ENCODE results near the gene NELFA. TPM values are rescaled to one million over a fixed set of nuclear protein-coding genes. Genes with fewer than 3 reads are reported as not detected.
A peak's percentile ranks its signal among the peaks of the same experiment; 100 is the strongest.

NELFA gene
- total and polyA plus RNA-seq, 8 donors: 13.6 to 30.9 (median 19.1) TPM

DNA sequence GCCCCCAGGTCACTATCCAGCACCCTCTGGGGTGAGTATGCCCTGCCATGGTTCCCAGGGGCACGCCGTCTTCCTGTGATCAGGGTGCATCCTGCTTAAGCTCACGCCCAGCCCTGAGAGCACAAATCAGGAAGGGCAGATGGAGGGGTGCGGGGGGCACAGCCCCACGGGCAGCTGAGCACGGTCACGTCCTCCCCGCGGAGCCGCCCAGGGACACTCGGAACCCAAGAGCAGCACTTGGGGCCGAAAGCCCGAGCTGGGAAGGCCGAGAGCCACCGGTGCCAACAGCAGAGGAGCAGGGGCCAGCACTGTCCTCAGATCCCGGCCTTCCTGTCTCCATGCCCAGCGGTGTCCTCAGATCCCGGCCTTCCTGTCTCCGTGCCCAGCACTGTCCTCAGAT lies 21.5 kb downstream of the NELFA start:
- intact Hi-C loops (cut with DNase I): no loop called here
- WGBS, 2 donors: 95% methylated on average over 19 of the region's 19 CpGs
- no peak for ATAC-seq
- Histone ChIP-seq H3K4me1 (no peaks in the 10 kb centered on the region), H3K27ac (no peak overlapping the region), H3K36me3 (peaks cover 8 to 78% (median 33%) of the 10 kb centered on the region in 3 donors), H3K27me3 (no peaks in the 10 kb centered on the region), H3K9me3 (no peaks in the 10 kb centered on the region), H3K4me3 (no peak overlapping the region)
- TF ChIP-seq, protein P1, sequence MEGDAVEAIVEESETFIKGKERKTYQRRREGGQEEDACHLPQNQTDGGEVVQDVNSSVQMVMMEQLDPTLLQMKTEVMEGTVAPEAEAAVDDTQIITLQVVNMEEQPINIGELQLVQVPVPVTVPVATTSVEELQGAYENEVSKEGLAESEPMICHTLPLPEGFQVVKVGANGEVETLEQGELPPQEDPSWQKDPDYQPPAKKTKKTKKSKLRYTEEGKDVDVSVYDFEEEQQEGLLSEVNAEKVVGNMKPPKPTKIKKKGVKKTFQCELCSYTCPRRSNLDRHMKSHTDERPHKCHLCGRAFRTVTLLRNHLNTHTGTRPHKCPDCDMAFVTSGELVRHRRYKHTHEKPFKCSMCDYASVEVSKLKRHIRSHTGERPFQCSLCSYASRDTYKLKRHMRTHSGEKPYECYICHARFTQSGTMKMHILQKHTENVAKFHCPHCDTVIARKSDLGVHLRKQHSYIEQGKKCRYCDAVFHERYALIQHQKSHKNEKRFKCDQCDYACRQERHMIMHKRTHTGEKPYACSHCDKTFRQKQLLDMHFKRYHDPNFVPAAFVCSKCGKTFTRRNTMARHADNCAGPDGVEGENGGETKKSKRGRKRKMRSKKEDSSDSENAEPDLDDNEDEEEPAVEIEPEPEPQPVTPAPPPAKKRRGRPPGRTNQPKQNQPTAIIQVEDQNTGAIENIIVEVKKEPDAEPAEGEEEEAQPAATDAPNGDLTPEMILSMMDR (IDR thresholded peaks at IDR 0.05): no peak
- DNase-seq: peak in 1 of 6 donors; percentile 76
- no peak for FAIRE-seq

DNA sequence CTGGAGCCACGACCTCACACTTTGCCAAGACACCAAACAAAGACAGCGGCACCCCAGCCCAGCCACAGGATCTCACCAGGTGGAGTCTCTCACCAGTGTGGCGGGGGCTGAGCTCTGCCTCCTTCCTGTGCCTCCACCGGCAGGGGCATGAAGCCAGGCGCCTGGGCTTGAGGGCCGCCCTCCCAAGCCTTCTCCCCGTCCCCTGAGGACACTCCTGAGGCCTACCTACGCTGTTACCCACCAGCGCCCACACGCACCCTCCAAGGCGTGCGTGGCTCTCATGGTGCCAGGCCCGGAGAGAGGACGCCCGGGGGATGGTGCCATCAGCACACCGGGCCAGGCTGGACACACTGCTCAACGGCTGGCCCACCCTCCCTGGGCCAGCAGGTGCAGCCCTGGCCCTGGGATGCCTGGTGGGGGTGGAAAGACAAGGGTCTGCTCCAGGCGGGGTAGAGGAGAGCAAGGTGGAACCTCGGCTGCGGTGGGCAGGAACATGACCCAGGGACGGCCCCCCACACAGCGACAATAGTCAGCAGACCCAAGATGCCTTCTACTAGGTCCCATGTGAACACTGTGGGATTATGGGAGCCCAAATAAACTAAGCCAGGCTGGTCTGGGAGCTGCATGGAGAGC lies 22.1 kb downstream of the NELFA start:
- ATAC-seq: no peak
- TF ChIP-seq, protein P1 (IDR thresholded peaks at IDR 0.05): no peak
- Histone ChIP-seq H3K4me3 (no peak overlapping the region), H3K36me3 (peaks cover 8 to 79% (median 33%) of the 10 kb centered on the region in 3 donors), H3K4me1 (no peaks in the 10 kb centered on the region), H3K27me3 (no peaks in the 10 kb centered on the region), H3K27ac (no peak overlapping the region), H3K9me3 (no peaks in the 10 kb centered on the region)
- FAIRE-seq: no peak
- intact Hi-C loops (cut with DNase I): no loop called here
- DNase-seq: peak in 1 of 6 donors; percentile 73
- 90 to 93% methylated on average over 19 to 22 of the region's 22 CpGs for WGBS, 2 donors

DNA sequence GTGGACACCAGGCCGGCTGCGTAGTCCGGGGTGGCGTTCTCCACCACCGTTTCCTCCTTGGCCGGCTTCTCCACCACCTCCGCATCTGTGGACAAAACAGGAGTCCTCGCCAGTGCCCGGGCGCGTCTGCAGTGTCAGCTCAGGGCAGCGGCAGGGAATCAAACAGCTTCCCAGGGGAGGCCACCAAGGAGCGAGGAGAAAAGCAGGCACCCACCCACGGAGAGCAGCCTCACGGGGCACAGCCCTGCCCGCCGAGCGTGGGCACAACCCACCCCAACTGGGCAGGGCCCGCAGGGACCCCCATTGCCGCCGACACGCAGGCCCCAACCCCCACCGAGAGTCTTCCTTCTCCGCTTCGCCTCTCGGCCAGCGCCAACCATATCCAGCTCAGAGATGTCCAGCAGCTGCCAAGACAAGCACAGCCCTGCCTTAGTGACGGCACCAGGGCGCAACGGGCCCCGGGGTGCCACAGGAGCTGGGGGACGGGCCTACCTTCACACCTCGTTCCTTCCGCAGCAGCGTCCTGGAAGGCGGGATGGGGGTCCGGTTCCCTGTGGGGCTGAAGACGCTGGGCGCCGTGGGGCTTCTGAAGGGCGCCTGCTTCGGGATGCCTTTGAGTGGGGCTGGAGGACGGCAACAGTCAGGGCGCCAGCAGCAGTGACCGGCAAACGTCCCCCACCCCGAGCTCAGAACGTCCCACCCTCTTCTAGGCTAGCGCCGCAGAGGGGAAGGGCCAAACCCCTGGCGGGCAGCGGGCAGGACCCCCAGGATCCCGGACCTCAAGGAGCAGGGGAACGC lies 22.8 kb downstream of the NELFA start:
- WGBS, 2 donors: 94 to 95% methylated on average over 53 to 54 of the region's 54 CpGs
- H3K36me3 ChIP-seq: peaks cover 8 to 79% (median 33%) of the 10 kb centered on the region in 3 donors
- no peak for ATAC-seq
- no peak overlapping the region for H3K27ac ChIP-seq
- no peaks in the 10 kb centered on the region for H3K9me3 ChIP-seq
- no peaks in the 10 kb centered on the region for H3K27me3 ChIP-seq
- TF ChIP-seq, protein P1 (IDR thresholded peaks at IDR 0.05): no peak
- intact Hi-C loops (cut with DNase I): no loop called here
- no peak for FAIRE-seq
- H3K4me1 ChIP-seq: no peaks in the 10 kb centered on the region
- no peak overlapping the region for H3K4me3 ChIP-seq
- no peak for DNase-seq

DNA sequence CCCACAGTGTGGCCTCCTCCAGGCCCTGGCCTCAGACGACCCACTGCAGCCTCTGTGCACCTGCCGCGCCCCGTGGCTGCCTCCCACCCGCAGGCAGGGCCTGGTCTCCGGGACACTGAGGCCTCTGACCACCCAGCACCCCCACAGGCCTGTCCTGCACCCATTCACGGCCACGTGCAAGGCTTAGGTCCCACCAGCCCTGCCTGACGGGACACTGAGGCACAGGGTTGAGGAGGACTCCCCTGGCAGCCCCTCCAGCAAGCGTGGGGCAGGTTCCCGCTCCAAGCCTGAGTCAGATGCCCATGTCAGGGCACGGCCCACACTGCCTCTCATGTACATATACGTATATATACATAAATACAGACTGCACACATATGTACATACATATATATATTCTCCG lies 23.5 kb downstream of the NELFA start:
- WGBS, 2 donors: 93 to 95% methylated on average over 14 of the region's 14 CpGs
- peaks cover 8 to 79% (median 33%) of the 10 kb centered on the region in 3 donors for H3K36me3 ChIP-seq
- no peaks in the 10 kb centered on the region for H3K27me3 ChIP-seq
- TF ChIP-seq, protein P1 (IDR thresholded peaks at IDR 0.05): no peak
- H3K27ac ChIP-seq: no peak overlapping the region
- intact Hi-C loops (cut with DNase I): no loop called here
- H3K4me1 ChIP-seq: no peaks in the 10 kb centered on the region
- no peak for DNase-seq
- H3K4me3 ChIP-seq: no peak overlapping the region
- H3K9me3 ChIP-seq: no peaks in the 10 kb centered on the region
- no peak for ATAC-seq
- no peak for FAIRE-seq
